OCI-LY1 (cell line): ENCODE measurements around the gene PC.

ENCODE experiments used
- H2AFZ ChIP-seq: fragments of 200-600 bp; sonication (generic), shearing (Covaris generic); 2 replicates; pipeline ENCODE4 v1.6.0; 2014; ENCODE audit warnings: antibody characterized with exemption, mild to moderate bottlenecking, low read length
- H3F3A ChIP-seq: fragments of 200-600 bp; sonication (generic), shearing (Covaris generic); 2 replicates; pipeline ENCODE4 v1.6.0; 2014; ENCODE audit warnings: mild to moderate bottlenecking, antibody characterized with exemption, low read length, moderate library complexity; ENCODE audit not compliant: insufficient read depth
- H3K27ac ChIP-seq: fragments of 200-600 bp; sonication (generic); 2 replicates; pipeline ENCODE4 v1.5.1; 2014; ENCODE audit warnings: low read length, mixed run types, mild to moderate bottlenecking, low read depth; ENCODE audit not compliant: poor library complexity, severe bottlenecking
- H3K27me3 ChIP-seq: fragments of 200-600 bp; sonication (generic); 2 replicates; pipeline ENCODE4 v1.6.0; 2014; ENCODE audit warnings: antibody characterized with exemption, mild to moderate bottlenecking, low read length, moderate library complexity; ENCODE audit not compliant: insufficient read depth
- H3K36me3 ChIP-seq: fragments of 200-600 bp; sonication (generic); 2 replicates; pipeline ENCODE4 v1.6.1; 2014; ENCODE audit warnings: mild to moderate bottlenecking, antibody characterized with exemption, low read length, moderate library complexity, mixed read lengths; ENCODE audit not compliant: insufficient read depth
- H3K4me1 ChIP-seq: fragments of 200-600 bp; sonication (generic); 2 replicates; pipeline ENCODE4 v1.5.1; 2014; ENCODE audit warnings: mild to moderate bottlenecking, low read length, moderate library complexity; ENCODE audit not compliant: insufficient read depth, severe bottlenecking
- H3K4me2 ChIP-seq: fragments of 200-600 bp; sonication (generic), shearing (Covaris generic); 2 replicates; pipeline ENCODE4 v1.6.1; 2014; ENCODE audit warnings: low read length
- H3K4me3 ChIP-seq: fragments of 200-600 bp; sonication (generic); 2 replicates; pipeline ENCODE4 v1.5.1; 2014; ENCODE audit warnings: low read length, low read depth, mild to moderate bottlenecking, mixed read lengths; ENCODE audit not compliant: poor library complexity, severe bottlenecking
- H3K79me2 ChIP-seq: fragments of 200-600 bp; shearing (Covaris generic); 2 replicates; pipeline ENCODE4 v1.6.1; 2016; ENCODE audit warnings: mixed run types, low read length, mixed read lengths; ENCODE audit not compliant: insufficient read depth
- H3K9ac ChIP-seq: fragments of 200-600 bp; sonication (generic), shearing (Covaris generic); 2 replicates; pipeline ENCODE4 v1.6.1; 2014; ENCODE audit warnings: mild to moderate bottlenecking, low read length, mixed read lengths
- H3K9me2 ChIP-seq: fragments of 200-600 bp; sonication (generic), shearing (Covaris generic); 2 replicates; pipeline ENCODE4 v1.6.1; 2014; ENCODE audit warnings: low read depth, mild to moderate bottlenecking, low read length, mixed read lengths
- H3K9me3 ChIP-seq: fragments of 200-600 bp; shearing (Covaris generic); 2 replicates; pipeline ENCODE4 v1.6.1; 2014; ENCODE audit warnings: low read length, mixed read lengths
- H4K20me1 ChIP-seq: fragments of 200-600 bp; sonication (generic), shearing (Covaris generic); 2 replicates; pipeline ENCODE4 v1.6.0; 2016; ENCODE audit warnings: mild to moderate bottlenecking, low read length; ENCODE audit not compliant: insufficient read depth
- CTCF ChIP-seq: fragments of 200-600 bp; sonication (generic), shearing (Covaris generic); IDR thresholded peaks from 2 replicates; pipeline ENCODE4 v1.5.1; 2017; ENCODE audit warnings: mild to moderate bottlenecking, antibody characterized with exemption, low read length, moderate library complexity, mixed read lengths
- EZH2 ChIP-seq: fragments of 200-600 bp; sonication (generic), shearing (Covaris generic); IDR thresholded peaks from 2 replicates; pipeline ENCODE4 v1.8.0; 2017; ENCODE audit warnings: borderline replicate concordance, mixed run types, mild to moderate bottlenecking, antibody characterized with exemption, low read length, moderate library complexity, mixed read lengths

PC gene

GRCh38 chr11:66889960-66890359 lies 68.2 kb downstream of the PC start:
- Histone ChIP-seq H3K27me3 (peaks cover 6% of the 10 kb centered on the region; the same call in 1 of the 2 replicates), H3K4me2 (no peak overlapping the region), H3K79me2 (no peaks in the 10 kb centered on the region), H3K9ac (no peak overlapping the region), H3K4me3 (no peak overlapping the region), H2AFZ (no peak overlapping the region), H3K4me1 (no peaks in the 10 kb centered on the region), H4K20me1 (no peaks in the 10 kb centered on the region), H3F3A (no peaks in the 10 kb centered on the region), H3K9me2 (no peaks in the 10 kb centered on the region), H3K27ac (no peak overlapping the region), H3K36me3 (no peaks in the 10 kb centered on the region), H3K9me3 (no peaks in the 10 kb centered on the region)
- TF ChIP-seq EZH2 (no peak), CTCF (no peak)

- no peak overlapping the region for H3K9ac ChIP-seq
- H3K79me2 ChIP-seq, result no peaks in the 10 kb centered on the region
- no peak for TF ChIP-seq CTCF
- TF ChIP-seq EZH2, result no peak
- H3K27me3 ChIP-seq, result peaks cover 6% of the 10 kb centered on the region; the same call in 1 of the 2 replicates
- no peaks in the 10 kb centered on the region for H3F3A ChIP-seq
- no peak overlapping the region for H2AFZ ChIP-seq
- H4K20me1 ChIP-seq, result no peaks in the 10 kb centered on the region
- no peak overlapping the region for H3K27ac ChIP-seq
- H3K9me2 ChIP-seq, result no peaks in the 10 kb centered on the region
- H3K36me3 ChIP-seq, result no peaks in the 10 kb centered on the region
- H3K9me3 ChIP-seq, result no peaks in the 10 kb centered on the region
- H3K4me3 ChIP-seq, result no peak overlapping the region
- H3K4me1 ChIP-seq, result no peaks in the 10 kb centered on the region
- no peak overlapping the region for H3K4me2 ChIP-seq
These were observed 69.9 kb downstream of the PC start for GRCh38 chr11:66888282-66888681.

GRCh38 chr11:66887526-66887925 lies 70.7 kb downstream of the PC start:
- Histone ChIP-seq H3K9ac (no peak overlapping the region), H3F3A (no peaks in the 10 kb centered on the region), H3K27ac (no peak overlapping the region), H2AFZ (no peak overlapping the region), H3K4me2 (no peak overlapping the region), H3K36me3 (no peaks in the 10 kb centered on the region), H3K79me2 (no peaks in the 10 kb centered on the region), H3K27me3 (peaks cover 6% of the 10 kb centered on the region; the same call in 1 of the 2 replicates), H3K9me3 (no peaks in the 10 kb centered on the region), H4K20me1 (no peaks in the 10 kb centered on the region), H3K4me1 (no peaks in the 10 kb centered on the region), H3K4me3 (no peak overlapping the region), H3K9me2 (no peaks in the 10 kb centered on the region)
- no peak for TF ChIP-seq EZH2
- TF ChIP-seq CTCF, result no peak
